Liver (tissue), 9 donors: ENCODE results near the gene PHF21B. TPM values are rescaled to one million over a fixed set of nuclear protein-coding genes. Genes with fewer than 3 reads are reported as not detected.

Experiments used
- DNase-seq: peaks from one replicate; pipeline ENCODE4 v3.0.0-alpha.2; 2017; ENCODE audit warnings: low spot score
- H3K27ac ChIP-seq, 2 donors: one replicate each; pipeline ENCODE4 v1.7.0; 2013; ENCODE audit warnings: inconsistent platforms in 2 of 2, low read length in 2 of 2, control low read depth in 1 of 2, low read depth in 1 of 2, mild to moderate bottlenecking in 1 of 2
- H3K27me3 ChIP-seq, 4 donors: one replicate each; pipeline versions ENCODE4 v1.6.1 to v1.7.0; 2013; ENCODE audit warnings: low read length in 3 of 4, inconsistent platforms in 1 of 4, mild to moderate bottlenecking in 1 of 4, moderate library complexity in 1 of 4; ENCODE audit not compliant: control insufficient read depth in 4 of 4, insufficient read depth in 4 of 4
- H3K36me3 ChIP-seq, 4 donors: one replicate each; pipeline versions ENCODE4 v1.6.1 to v1.7.0; 2013; ENCODE audit warnings: low read length in 3 of 4, mild to moderate bottlenecking in 3 of 4, low read depth in 1 of 4, moderate library complexity in 1 of 4; ENCODE audit not compliant: control insufficient read depth in 4 of 4, insufficient read depth in 3 of 4
- H3K4me1 ChIP-seq, 4 donors: one replicate each; pipeline versions ENCODE4 v1.6.1 to v1.7.0; 2013; ENCODE audit warnings: low read length in 3 of 4, mild to moderate bottlenecking in 3 of 4, moderate library complexity in 1 of 4; ENCODE audit not compliant: control insufficient read depth in 4 of 4, insufficient read depth in 4 of 4
- H3K4me3 ChIP-seq, 3 donors: one replicate each; pipeline versions ENCODE4 v1.6.1 to v1.7.0; 2013; ENCODE audit warnings: low read length in 3 of 3, control low read depth in 1 of 3, low read depth in 1 of 3, mild to moderate bottlenecking in 1 of 3
- H3K9ac ChIP-seq, 2 donors: one replicate each; pipeline ENCODE4 v1.7.0; 2013; ENCODE audit warnings: low read length in 2 of 2, mild to moderate bottlenecking in 2 of 2, moderate library complexity in 2 of 2, control low read depth in 1 of 2, low read depth in 1 of 2
- H3K9me3 ChIP-seq, 4 donors: one replicate each; pipeline versions ENCODE4 v1.6.1 to v1.7.0; 2013; ENCODE audit warnings: low read length in 3 of 4; ENCODE audit not compliant: control insufficient read depth in 4 of 4
- EGR1 ChIP-seq, 2 donors: IDR thresholded peaks; 2 replicates each; pipeline ENCODE4 v1.6.1; 2016 to 2018; ENCODE audit warnings: antibody characterized with exemption in 2 of 2, low read depth in 2 of 2
- FOXA1 ChIP-seq: IDR thresholded peaks from 2 replicates; pipeline ENCODE4 v1.6.1; 2016; ENCODE audit warnings: antibody characterized with exemption
- FOXA2 ChIP-seq: IDR thresholded peaks from 2 replicates; pipeline ENCODE4 v1.6.1; 2016; ENCODE audit warnings: antibody characterized with exemption
- GABPA ChIP-seq, 2 donors: IDR thresholded peaks in 1 of 2; conservative IDR thresholded peaks in 1 of 2; 2 replicates each; pipeline ENCODE4 v1.6.1; 2016; ENCODE audit warnings: antibody characterized with exemption in 2 of 2, mild to moderate bottlenecking in 1 of 2, moderate library complexity in 1 of 2
- HNF4A ChIP-seq, 2 donors: conservative IDR thresholded peaks; 2 replicates each; pipeline ENCODE4 v1.6.1; 2016; ENCODE audit warnings: antibody characterized with exemption in 2 of 2, mild to moderate bottlenecking in 2 of 2
- HNF4G ChIP-seq: IDR thresholded peaks from 2 replicates; pipeline ENCODE4 v1.6.1; 2016; ENCODE audit warnings: antibody characterized with exemption
- JUND ChIP-seq, 2 donors: IDR thresholded peaks; 2 replicates each; pipeline ENCODE4 v1.6.1; 2016; ENCODE audit warnings: antibody characterized with exemption in 2 of 2
- NR2F2 ChIP-seq: IDR thresholded peaks from 2 replicates; pipeline ENCODE4 v1.6.1; 2016; ENCODE audit warnings: antibody characterized with exemption
- RAD21 ChIP-seq, 2 donors: IDR thresholded peaks; 2 replicates each; pipeline ENCODE4 v1.6.1; 2016; ENCODE audit warnings: antibody characterized with exemption in 2 of 2, mild to moderate bottlenecking in 2 of 2
- RXRA ChIP-seq, 2 donors: IDR thresholded peaks; 2 replicates each; pipeline ENCODE4 v1.6.1; 2017 to 2018; ENCODE audit warnings: antibody characterized with exemption in 2 of 2, mild to moderate bottlenecking in 1 of 2
- SP1 ChIP-seq: IDR thresholded peaks from 2 replicates; pipeline ENCODE4 v1.6.1; 2018; ENCODE audit warnings: antibody characterized with exemption, mild to moderate bottlenecking
- TAF1 ChIP-seq: conservative IDR thresholded peaks from 2 replicates; pipeline ENCODE4 v1.6.1; 2016; ENCODE audit warnings: antibody characterized with exemption, mild to moderate bottlenecking
- YY1 ChIP-seq: IDR thresholded peaks from 2 replicates; pipeline ENCODE4 v1.6.1; 2016; ENCODE audit warnings: antibody characterized with exemption, mild to moderate bottlenecking
- WGBS: extraction: QIAGEN DNeasy Blood & Tissue Kit; methylation state at CpG from one replicate; pipeline ENCODE4 v1.1.7; 2013; 5-methylcytosine and 5-hydroxymethylcytosine counted together
- polyA plus RNA-seq, 2 donors: library from polyadenylated mRNA; stranded (reverse) in 1 of 2; unstranded in 1 of 2; fragments of 200-250 nt in 1 of 2; fragments of >200 nt in 1 of 2; fragmentation: Nextera tagmentation in 1 of 2; extraction: Ambion mirVana in 1 of 2; gene quantifications; one replicate each; pipeline versions ENCODE4 v1.2.1 to v1.2.3, GENCODE V29; 2013 to 2015
- total RNA-seq, 2 donors: library from RNA; depleted of rRNA; stranded (reverse); fragments of >200 nt; gene quantifications; one replicate each; pipeline ENCODE4 v1.2.3, GENCODE V29; 2014
- TF ChIP-seq, protein P1 (sequence below): IDR thresholded peaks from 2 replicates; pipeline ENCODE4 v1.6.1; 2016; ENCODE audit warnings: antibody characterized with exemption
- TF ChIP-seq, protein P2 (sequence below): IDR thresholded peaks from 2 replicates; pipeline ENCODE4 v1.6.1; 2016; ENCODE audit warnings: antibody characterized with exemption, mild to moderate bottlenecking
- TF ChIP-seq, protein P3 (sequence below): IDR thresholded peaks from 2 replicates; pipeline ENCODE4 v1.6.1; 2016; ENCODE audit warnings: antibody characterized with exemption
- TF ChIP-seq, protein P4 (sequence below): fragments of 150-350 bp; IDR thresholded peaks from 2 replicates; pipeline ENCODE4 v1.5.1; 2017; ENCODE audit warnings: improper control_type of control experiment, low read depth, low read length; ENCODE audit not compliant: missing input control
- TF ChIP-seq, protein P5 (sequence below): IDR thresholded peaks from 2 replicates; pipeline ENCODE4 v1.6.1; 2016; ENCODE audit warnings: antibody characterized with exemption
- donor health status: healthy.
- donor health status: healthy.
- donor health status: healthy.
- donor health status: healthy.
- donor health status: healthy.

PHF21B gene
- total and polyA plus RNA-seq, 4 donors: not detected

DNA sequence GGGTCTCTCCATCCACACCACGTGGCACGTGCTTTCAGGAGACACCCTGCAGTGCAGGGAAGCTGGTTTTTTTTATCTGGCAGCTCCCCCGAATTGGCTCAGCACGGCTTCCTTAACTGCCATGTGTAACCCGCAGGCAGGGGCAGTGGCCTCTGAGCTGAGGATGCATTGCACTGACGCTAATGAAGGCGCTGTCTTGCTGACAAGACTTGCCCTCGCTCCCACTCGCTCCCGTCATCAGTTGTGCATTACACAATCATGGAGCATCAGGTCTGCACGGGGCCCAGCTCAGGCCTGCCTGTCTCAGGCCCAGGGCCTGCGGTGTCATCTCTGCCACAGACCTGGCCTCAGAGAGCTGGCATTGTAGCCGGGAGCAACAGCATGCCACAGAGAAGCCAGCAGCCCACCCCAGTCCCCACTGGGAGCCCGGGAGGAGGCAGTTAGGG lies 161.5 kb downstream of the PHF21B start:
- Histone ChIP-seq H3K27me3 (no peaks in the 10 kb centered on the region), H3K9ac (no peak overlapping the region), H3K4me1 (no peaks in the 10 kb centered on the region), H3K36me3 (no peaks in the 10 kb centered on the region), H3K9me3 (no peaks in the 10 kb centered on the region), H3K4me3 (no peak overlapping the region), H3K27ac (no peak overlapping the region)
- no peak for DNase-seq
- WGBS: 91% methylated on average over 14 of the region's 14 CpGs
- no peak for TF ChIP-seq YY1
- TF ChIP-seq, protein P1, sequence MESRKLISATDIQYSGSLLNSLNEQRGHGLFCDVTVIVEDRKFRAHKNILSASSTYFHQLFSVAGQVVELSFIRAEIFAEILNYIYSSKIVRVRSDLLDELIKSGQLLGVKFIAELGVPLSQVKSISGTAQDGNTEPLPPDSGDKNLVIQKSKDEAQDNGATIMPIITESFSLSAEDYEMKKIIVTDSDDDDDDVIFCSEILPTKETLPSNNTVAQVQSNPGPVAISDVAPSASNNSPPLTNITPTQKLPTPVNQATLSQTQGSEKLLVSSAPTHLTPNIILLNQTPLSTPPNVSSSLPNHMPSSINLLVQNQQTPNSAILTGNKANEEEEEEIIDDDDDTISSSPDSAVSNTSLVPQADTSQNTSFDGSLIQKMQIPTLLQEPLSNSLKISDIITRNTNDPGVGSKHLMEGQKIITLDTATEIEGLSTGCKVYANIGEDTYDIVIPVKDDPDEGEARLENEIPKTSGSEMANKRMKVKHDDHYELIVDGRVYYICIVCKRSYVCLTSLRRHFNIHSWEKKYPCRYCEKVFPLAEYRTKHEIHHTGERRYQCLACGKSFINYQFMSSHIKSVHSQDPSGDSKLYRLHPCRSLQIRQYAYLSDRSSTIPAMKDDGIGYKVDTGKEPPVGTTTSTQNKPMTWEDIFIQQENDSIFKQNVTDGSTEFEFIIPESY: no peak
- TF ChIP-seq, protein P2, sequence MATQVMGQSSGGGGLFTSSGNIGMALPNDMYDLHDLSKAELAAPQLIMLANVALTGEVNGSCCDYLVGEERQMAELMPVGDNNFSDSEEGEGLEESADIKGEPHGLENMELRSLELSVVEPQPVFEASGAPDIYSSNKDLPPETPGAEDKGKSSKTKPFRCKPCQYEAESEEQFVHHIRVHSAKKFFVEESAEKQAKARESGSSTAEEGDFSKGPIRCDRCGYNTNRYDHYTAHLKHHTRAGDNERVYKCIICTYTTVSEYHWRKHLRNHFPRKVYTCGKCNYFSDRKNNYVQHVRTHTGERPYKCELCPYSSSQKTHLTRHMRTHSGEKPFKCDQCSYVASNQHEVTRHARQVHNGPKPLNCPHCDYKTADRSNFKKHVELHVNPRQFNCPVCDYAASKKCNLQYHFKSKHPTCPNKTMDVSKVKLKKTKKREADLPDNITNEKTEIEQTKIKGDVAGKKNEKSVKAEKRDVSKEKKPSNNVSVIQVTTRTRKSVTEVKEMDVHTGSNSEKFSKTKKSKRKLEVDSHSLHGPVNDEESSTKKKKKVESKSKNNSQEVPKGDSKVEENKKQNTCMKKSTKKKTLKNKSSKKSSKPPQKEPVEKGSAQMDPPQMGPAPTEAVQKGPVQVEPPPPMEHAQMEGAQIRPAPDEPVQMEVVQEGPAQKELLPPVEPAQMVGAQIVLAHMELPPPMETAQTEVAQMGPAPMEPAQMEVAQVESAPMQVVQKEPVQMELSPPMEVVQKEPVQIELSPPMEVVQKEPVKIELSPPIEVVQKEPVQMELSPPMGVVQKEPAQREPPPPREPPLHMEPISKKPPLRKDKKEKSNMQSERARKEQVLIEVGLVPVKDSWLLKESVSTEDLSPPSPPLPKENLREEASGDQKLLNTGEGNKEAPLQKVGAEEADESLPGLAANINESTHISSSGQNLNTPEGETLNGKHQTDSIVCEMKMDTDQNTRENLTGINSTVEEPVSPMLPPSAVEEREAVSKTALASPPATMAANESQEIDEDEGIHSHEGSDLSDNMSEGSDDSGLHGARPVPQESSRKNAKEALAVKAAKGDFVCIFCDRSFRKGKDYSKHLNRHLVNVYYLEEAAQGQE: no peak
- TF ChIP-seq, protein P3, sequence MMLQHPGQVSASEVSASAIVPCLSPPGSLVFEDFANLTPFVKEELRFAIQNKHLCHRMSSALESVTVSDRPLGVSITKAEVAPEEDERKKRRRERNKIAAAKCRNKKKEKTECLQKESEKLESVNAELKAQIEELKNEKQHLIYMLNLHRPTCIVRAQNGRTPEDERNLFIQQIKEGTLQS: no peak
- no peak for TF ChIP-seq RAD21 (IDR thresholded peaks at IDR 0.05)
- no peak for TF ChIP-seq FOXA2
- no peak for TF ChIP-seq HNF4A (conservative IDR thresholded peaks at IDR 0.05)
- TF ChIP-seq RXRA (IDR thresholded peaks at IDR 0.05): no peak
- TF ChIP-seq EGR1 (IDR thresholded peaks at IDR 0.05; ENCODE audit: low read depth in 2 of 2): no peak
- TF ChIP-seq SP1: no peak
- TF ChIP-seq HNF4G: no peak
- TF ChIP-seq GABPA (IDR thresholded peaks at IDR 0.05 in 1 of 2, conservative IDR thresholded peaks at IDR 0.05 in 1 of 2): no peak
- TF ChIP-seq, protein P4, sequence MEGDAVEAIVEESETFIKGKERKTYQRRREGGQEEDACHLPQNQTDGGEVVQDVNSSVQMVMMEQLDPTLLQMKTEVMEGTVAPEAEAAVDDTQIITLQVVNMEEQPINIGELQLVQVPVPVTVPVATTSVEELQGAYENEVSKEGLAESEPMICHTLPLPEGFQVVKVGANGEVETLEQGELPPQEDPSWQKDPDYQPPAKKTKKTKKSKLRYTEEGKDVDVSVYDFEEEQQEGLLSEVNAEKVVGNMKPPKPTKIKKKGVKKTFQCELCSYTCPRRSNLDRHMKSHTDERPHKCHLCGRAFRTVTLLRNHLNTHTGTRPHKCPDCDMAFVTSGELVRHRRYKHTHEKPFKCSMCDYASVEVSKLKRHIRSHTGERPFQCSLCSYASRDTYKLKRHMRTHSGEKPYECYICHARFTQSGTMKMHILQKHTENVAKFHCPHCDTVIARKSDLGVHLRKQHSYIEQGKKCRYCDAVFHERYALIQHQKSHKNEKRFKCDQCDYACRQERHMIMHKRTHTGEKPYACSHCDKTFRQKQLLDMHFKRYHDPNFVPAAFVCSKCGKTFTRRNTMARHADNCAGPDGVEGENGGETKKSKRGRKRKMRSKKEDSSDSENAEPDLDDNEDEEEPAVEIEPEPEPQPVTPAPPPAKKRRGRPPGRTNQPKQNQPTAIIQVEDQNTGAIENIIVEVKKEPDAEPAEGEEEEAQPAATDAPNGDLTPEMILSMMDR: no peak
- TF ChIP-seq, protein P5, sequence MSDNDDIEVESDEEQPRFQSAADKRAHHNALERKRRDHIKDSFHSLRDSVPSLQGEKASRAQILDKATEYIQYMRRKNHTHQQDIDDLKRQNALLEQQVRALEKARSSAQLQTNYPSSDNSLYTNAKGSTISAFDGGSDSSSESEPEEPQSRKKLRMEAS: no peak
- no peak for TF ChIP-seq TAF1
- TF ChIP-seq FOXA1: no peak
- no peak for TF ChIP-seq NR2F2
- no peak for TF ChIP-seq JUND (IDR thresholded peaks at IDR 0.05)
